ENCODE measurements around the gene RIMS3. TPM values are rescaled to one million over a fixed set of nuclear protein-coding genes. Genes with fewer than 3 reads are reported as not detected.
"Not testable (repeated sequence)": the region's sequence is repeated elsewhere in the genome, so short reads cannot be mapped to it uniquely, and the experiment has no call there.

Gene RIMS3
- polyA plus RNA-seq, 3 donors: 1.7 to 2.0 (median 1.9) TPM

GRCh38 chr1:40635763-40636500 is 29.6 kb downstream of the RIMS3 start:
- no peak for DNase-seq (ENCODE audit: low read depth in 3 of 3, low spot score in 2 of 3)

GRCh38 chr1:40634901-40635655 is 30.4 kb downstream of the RIMS3 start:
- no peak for DNase-seq (ENCODE audit: low read depth in 3 of 3, low spot score in 2 of 3)

DNA sequence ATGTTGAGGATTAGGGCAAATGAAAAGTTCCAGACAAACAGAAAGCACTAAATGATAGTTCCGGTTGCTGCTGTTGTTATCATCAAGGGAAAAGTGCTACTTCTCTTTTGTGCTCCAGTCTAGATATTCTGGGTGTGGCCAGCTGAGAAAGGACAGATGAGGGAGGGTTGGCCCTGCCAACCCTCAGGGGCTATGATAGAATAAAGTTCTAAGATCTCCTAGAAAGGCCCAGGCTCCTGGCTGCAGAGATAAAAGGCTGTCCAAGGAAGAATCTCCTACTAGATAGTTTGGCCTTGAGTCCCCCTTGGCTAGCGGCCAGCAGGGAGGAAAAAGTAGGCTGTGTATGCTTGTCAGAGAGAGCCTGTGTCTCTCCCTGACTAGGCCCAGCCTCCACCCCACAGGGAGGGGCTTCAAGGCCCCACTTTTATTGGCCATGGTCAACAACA is 31.5 kb downstream of the RIMS3 start:
- no peak for DNase-seq (ENCODE audit: low read depth in 3 of 3, low spot score in 2 of 3)

GRCh38 chr1:40633523-40633922 is 32.0 kb downstream of the RIMS3 start:
- DNase-seq (ENCODE audit: low read depth in 3 of 3, low spot score in 2 of 3): no peak

GRCh38 chr1:40630488-40631223 is 34.8 kb downstream of the RIMS3 start:
- peak in 1 of 3 donors; percentile 15 for DNase-seq (ENCODE audit: low read depth in 3 of 3, low spot score in 2 of 3)

DNA sequence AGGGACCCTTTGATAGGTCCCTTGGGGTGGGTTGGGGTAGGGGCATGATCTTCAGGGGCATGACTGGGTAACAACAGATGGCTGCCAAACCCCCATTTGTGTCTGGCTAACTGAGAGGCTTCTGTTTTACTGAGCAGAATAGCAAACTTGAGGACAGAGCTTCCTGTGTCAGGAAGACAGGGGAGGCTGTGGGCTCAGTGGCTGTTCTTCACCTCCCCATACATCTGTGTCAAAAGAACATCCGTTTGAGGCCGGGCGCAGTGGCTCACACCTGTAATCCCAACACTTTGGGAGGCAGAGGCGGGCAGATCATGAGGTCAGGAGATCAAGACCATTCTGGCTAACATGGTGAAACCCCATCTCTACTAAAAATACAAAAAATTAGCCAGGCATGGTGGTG is 35.9 kb downstream of the RIMS3 start:
- DNase-seq (ENCODE audit: low read depth in 3 of 3, low spot score in 2 of 3): not testable (repeated sequence)

DNA sequence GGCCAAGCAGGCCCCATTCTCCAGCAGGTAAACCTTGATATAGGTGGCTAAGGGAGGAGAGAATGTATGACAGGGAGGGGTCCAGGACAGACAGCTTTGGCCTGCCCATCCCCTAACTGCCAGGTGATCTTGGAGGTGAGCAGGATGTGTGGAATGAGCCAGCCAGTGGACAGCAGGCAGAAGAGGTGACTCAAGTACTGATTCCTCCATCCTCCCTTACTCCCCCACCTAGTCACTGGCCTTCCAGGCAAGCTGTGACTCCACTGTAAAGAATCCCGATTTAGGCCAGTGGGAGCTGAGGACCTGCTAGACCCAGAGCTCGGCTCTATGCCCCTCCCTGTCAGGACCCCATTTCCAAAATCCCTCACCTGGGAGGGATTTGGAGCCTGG is 36.6 kb downstream of the RIMS3 start:
- DNase-seq (ENCODE audit: low read depth in 3 of 3, low spot score in 2 of 3): no peak

- no peak for DNase-seq (ENCODE audit: low read depth in 3 of 3, low spot score in 2 of 3)
Measured at GRCh38 chr1:40627987-40628902, 37.2 kb downstream of the RIMS3 start.

DNA sequence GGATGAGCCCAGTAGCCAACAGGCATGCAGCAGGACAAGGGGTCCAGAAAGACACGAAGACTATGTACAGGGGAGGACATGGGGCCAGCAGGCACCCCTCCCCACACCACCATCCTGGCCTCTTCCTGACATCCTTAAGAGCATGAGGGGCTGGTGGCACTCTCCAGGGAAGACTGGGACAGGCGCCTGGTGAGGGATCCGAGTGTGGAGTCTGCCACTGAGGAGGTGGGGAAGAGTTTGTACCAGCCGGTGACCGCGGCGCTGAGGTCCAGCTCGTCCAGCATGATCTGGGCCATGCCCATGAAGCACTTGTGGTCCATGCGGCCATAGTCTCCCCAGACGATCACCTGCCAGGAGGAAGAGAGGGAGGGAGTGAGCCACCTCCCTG is 39.1 kb downstream of the RIMS3 start:
- DNase-seq (ENCODE audit: low read depth in 3 of 3, low spot score in 2 of 3): no peak

DNA sequence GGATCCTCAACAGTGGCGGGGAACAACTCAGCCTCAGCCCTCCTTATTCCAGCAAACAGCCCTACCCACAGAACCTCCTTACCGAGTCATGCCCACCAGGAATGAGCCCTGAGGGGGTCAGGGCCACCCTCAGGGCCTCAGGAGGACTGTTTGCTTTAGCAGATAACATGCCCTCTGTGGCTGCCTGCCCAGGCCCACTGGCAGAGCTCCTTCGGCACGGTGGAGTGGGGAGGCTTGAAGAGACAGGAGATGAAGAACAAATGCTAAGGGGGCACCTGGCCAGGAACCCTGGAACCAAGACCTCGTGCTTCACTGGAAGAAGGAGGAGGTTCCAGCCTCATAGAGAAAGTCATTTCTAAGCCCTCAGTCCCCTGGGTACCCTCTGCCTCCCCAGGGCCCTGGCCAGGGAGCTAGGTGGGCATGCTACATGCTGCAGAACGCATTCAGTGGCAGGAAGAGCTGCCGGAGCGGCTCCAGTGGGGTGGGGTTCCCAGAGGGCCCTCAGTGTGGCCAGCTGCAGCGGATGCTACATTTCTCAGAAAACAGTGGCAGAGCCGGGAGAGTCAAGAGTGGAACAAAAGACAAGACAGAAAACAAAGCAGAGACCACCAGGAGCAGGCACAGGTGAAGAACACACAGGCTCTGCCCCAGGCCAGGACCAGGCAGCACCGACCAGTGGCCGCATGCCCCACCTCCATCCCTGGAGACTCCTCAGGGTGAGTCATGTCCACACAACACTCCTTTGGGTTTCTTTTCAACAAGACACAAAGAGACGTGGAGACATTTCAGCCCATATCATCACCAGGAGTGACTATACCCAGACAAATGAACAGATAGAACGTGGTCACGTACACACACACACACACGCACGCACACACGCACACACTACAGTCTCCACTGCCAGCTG is 39.8 kb downstream of the RIMS3 start:
- no peak for DNase-seq (ENCODE audit: low read depth in 3 of 3, low spot score in 2 of 3)

DNA sequence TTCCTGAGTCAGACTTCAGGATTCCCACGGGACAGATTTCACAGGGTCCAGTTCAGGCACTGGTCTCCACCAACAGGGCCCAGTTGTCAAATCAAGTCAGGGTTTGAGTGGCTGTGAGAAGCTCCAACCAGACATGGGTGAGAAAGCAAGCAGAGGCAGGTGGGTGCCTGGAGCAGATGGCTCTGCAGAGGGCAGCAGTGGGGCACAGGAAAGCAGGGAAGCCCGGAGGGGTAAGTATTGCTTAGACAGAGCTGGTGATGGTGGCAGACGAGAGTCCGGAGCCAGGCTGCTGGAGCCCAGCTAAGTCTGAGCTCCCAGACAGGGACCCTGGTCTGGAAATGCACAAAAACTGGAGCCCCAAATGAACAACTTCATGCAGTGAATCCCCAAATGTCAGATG is 40.4 kb downstream of the RIMS3 start:
- no peak for DNase-seq (ENCODE audit: low read depth in 3 of 3, low spot score in 2 of 3)

DNA sequence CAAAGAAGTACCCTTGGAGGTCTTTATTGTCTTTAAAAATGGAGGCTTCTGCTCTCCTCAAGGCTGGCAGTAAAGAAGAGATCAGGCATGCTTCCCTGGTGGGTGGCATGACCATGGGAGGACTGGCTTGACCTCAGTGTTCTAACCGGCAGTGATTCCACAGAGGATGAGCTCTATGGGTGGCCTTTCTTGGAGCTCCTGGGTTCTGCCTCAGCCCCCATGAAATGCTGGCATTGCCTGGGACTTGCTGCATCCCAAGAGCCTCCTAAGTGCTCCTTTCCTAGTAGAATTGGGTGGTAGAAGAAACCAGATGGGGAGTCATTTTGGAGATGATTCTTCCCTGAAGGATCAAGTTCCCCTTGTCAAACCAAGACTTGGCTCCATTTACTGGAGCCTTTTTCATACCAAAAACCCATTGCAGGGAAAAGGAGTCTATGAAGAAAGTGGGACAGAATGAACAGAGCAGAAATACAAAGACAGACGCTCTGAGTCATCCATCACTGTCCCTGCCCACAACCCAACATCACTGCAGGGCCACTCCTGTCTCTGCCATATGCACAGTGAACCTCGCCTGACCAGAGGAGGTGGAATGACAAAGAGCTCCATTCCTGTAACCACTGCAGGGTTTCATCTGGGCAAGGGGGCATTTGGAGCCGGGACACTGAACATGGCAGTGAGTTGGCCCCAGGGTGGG is 42.4 kb downstream of the RIMS3 start:
- no peak for DNase-seq (ENCODE audit: low read depth in 3 of 3, low spot score in 2 of 3)

DNA sequence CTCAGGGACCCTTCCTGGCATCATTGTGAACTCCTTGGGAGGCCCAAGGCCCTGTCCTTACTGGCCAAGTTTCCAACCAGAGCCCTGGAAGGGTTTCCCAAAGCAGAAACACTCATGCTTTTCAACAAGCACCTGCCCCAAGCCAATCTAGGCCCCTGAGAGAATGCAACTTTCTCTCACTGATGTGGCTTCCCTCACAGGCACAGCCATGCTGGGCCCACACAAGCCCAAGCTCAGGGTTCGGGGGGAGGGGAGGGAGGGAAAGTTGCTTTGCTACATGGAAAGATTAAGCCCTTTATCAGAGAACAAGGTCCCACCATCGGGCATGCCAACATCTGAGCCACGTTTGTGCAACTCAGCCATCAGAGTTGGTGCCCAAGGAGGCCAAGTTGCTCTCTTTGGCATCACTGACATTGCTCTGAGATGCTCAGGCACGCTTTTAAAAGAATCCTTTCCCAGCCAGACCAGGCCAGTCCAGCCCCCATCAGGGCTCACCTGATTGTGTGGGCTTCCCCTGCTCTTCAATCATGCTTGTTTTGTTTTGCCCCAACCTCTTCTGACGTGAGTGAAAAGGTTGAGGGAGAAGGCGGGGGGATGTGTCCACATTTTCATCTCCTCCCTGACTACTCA is 43.5 kb downstream of the RIMS3 start:
- DNase-seq (ENCODE audit: low read depth in 3 of 3, low spot score in 2 of 3): no peak

DNA sequence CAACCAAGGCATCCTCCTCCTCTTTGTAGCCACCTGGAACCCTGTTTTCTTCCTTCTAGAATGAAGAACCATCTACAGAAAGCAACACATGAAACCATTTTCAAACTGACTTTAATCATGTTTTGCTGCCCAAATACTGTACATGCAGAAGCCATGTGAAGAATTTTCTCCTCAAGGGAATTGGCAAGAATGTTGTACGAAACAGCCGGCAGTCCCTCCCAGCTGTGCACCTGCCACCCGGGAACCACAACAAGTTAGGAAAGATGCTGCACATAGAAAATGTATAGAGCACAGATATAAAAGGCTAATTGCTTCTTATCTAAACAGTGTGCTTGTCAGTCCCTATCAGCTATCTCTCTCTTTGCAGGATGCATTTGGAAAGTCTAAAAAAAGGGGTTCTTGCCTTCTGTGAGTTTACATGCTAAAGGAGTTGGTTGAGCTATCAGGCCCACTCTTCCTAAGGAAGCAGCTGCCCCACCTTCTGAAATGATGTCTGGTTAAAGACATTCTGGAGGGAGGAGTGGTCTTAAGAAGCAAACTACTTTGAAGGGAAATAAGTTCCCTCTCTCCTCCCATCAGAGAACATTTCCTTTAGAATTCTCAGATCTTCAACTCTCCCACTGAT is 44.8 kb downstream of the RIMS3 start:
- no peak for DNase-seq (ENCODE audit: low read depth in 3 of 3, low spot score in 2 of 3)

- no peak for DNase-seq (ENCODE audit: low read depth in 3 of 3, low spot score in 2 of 3)
Measured at GRCh38 chr1:40620150-40620549, 45.3 kb downstream of the RIMS3 start.

DNA sequence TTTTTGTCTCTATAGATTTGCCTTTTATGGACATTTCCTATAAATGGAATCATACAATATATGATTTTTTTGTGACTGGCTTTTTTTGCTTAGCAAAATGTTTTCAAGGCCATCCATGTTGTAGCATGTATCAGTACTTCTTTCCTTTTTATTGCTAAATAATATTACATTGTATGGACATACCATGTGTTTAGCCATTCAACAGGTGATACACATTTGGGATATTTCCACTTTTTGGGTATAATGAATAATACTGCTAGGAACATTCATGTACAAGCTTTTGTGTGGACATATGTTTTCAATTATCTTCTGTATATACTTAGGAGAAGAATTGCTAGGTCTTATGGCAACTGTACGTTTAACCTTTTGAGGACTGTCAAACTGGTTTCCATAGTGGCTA is 47.4 kb downstream of the RIMS3 start:
- DNase-seq (ENCODE audit: low read depth in 3 of 3, low spot score in 2 of 3): no peak

DNA sequence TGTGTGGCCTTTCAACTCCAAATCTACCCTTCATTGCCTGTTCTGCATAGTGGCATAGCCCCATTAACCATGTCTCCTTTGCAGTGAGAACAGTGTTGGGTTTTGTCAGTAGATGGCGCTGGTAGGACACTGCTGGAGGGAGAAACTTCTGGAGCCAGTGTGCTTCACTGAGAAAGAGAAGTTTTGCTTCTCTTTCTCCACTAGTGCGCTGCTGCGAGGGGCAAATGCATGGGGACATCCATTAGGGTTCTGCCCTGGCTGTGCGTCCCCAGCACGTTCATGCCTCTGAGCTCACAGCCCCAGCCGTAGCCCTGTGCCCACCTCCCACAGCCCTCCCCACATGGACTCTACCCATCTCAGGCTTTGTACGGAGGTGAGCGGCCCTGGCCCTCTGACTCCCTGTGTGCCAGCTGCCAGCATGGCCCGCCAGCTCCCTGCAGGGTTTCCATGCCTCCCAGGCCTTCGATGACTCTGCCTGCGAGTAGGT is 53.1 kb downstream of the RIMS3 start:
- peak; percentile 36 to 51 (median 41) for DNase-seq (ENCODE audit: low read depth in 3 of 3, low spot score in 2 of 3)

- DNase-seq (ENCODE audit: low read depth in 3 of 3, low spot score in 2 of 3): no peak
Measured at GRCh38 chr1:40610156-40610555, 55.3 kb downstream of the RIMS3 start.
